HepG2 (cell line): ENCODE measurements around the gene STOM. TPM values are rescaled to one million over a fixed set of nuclear protein-coding genes. Genes with fewer than 3 reads are reported as not detected.

ENCODE experiments used
- ATF1 ChIP-seq: IDR thresholded peaks from 2 replicates; pipeline ENCODE4 v1.6.1; 2016; ENCODE audit warnings: mild to moderate bottlenecking, control low read depth
- CCAR2 ChIP-seq: fragments of 200-400 bp; formaldehyde crosslinking; optimal IDR thresholded peaks from 2 replicates; pipeline ENCODE3; 2018; ENCODE audit warnings: low read depth, mild to moderate bottlenecking, low read length, moderate library complexity
- CEBPG ChIP-seq: IDR thresholded peaks from 2 replicates; pipeline ENCODE4 v1.6.1; 2016
- FOXO1 ChIP-seq: sonication (generic); formaldehyde crosslinking; IDR thresholded peaks from 2 replicates; pipeline ENCODE4 v1.4.0; 2020; ENCODE audit warnings: missing genetic modification reagents
- MXI1 ChIP-seq: IDR thresholded peaks from 3 replicates; pipeline ENCODE4 v1.6.1; 2012; ENCODE audit warnings: low read depth, low read length, inconsistent platforms, borderline replicate concordance
- NFE2 ChIP-seq: sonication (generic); formaldehyde crosslinking; IDR thresholded peaks from 2 replicates; pipeline ENCODE4 v1.4.0; 2020; ENCODE audit warnings: missing genetic modification reagents
- NR3C1 ChIP-seq: sonication (generic); formaldehyde crosslinking; IDR thresholded peaks from 2 replicates; pipeline ENCODE4 v1.4.0; 2020; ENCODE audit warnings: missing genetic modification reagents
- PRDM4 ChIP-seq: sonication (generic); formaldehyde crosslinking; IDR thresholded peaks from 2 replicates; pipeline ENCODE4 v1.9.0; 2021; ENCODE audit warnings: missing genetic modification reagents, borderline replicate concordance
- REPIN1 ChIP-seq: sonication (generic); formaldehyde crosslinking; IDR thresholded peaks from 2 replicates; pipeline ENCODE4 v1.8.0; 2022; ENCODE audit warnings: missing genetic modification reagents, low read depth, mild to moderate bottlenecking, borderline replicate concordance
- ZBTB2 ChIP-seq: sonication (generic); formaldehyde crosslinking; IDR thresholded peaks from 2 replicates; pipeline ENCODE4 v1.8.0; 2022; ENCODE audit warnings: low read depth, missing genetic modification reagents
- ZMYM3 ChIP-seq: sonication (generic); formaldehyde crosslinking; IDR thresholded peaks from 2 replicates; pipeline ENCODE4 v1.5.1; 2020; ENCODE audit warnings: mild to moderate bottlenecking, missing genetic modification reagents
- ZNF318 ChIP-seq: sonication (generic); formaldehyde crosslinking; IDR thresholded peaks from 2 replicates; pipeline ENCODE4 v1.4.0; 2020; ENCODE audit warnings: mild to moderate bottlenecking, missing genetic modification reagents
- ZNF792 ChIP-seq: IDR thresholded peaks from 2 replicates; pipeline ENCODE4 v1.6.1; 2016
- ZNF891 ChIP-seq: sonication (generic); formaldehyde crosslinking; IDR thresholded peaks from 2 replicates; pipeline ENCODE4 v1.5.0; 2020; ENCODE audit warnings: mild to moderate bottlenecking, missing genetic modification reagents
- ZSCAN12 ChIP-seq: sonication (generic); formaldehyde crosslinking; IDR thresholded peaks from 2 replicates; pipeline ENCODE4 v1.9.0; 2021; ENCODE audit warnings: mild to moderate bottlenecking, missing genetic modification reagents
- polyA plus RNA-seq, 8 experiments: library from polyadenylated mRNA; depleted of rRNA in 3 of 8; stranded (reverse) in 7 of 8; unstranded in 1 of 8; fragments of >200 nt; fragmentation: Illumina TruSeq in 4 of 8; extraction: Trizol in 4 of 8; gene quantifications; 2 replicates each; pipeline versions ENCODE4 v1.2.1 to v1.2.3, GENCODE V29; 2011 to 2016; ENCODE audit warnings: low read depth in 4 of 8, missing spikeins in 1 of 8, mixed read lengths in 1 of 8; ENCODE audit not compliant: insufficient read depth in 1 of 8
- total RNA-seq, 5 experiments: library from RNA; depleted of rRNA; stranded (reverse); fragments of >200 nt; fragmentation: Illumina TruSeq; extraction: Trizol; gene quantifications; 2 replicates each; pipeline ENCODE4 v1.2.3, GENCODE V29; 2016; ENCODE audit warnings: low read depth in 1 of 5
- TF ChIP-seq, protein P1 (sequence below): sonication (generic); formaldehyde crosslinking; IDR thresholded peaks from 2 replicates; pipeline ENCODE4 v1.8.0; 2022; ENCODE audit warnings: missing genetic modification reagents, mild to moderate bottlenecking, inconsistent platforms, borderline replicate concordance
- TF ChIP-seq, protein P2 (sequence below): IDR thresholded peaks from 2 replicates; pipeline ENCODE4 v1.6.1; 2016

Gene STOM
- total and polyA plus RNA-seq, 2 of the 13 experiments (the other 11 are each of a cell fraction or from before 2014, with no cell fraction given) = 43.6 to 165 TPM

GRCh38 chr9:121298016-121298538 lies 72.0 kb downstream of the STOM start (continued):
- TF ChIP-seq NR3C1 (no peak), CEBPG (CRISPR knock-in tag) (no peak), NFE2 (no peak), ZSCAN12 (no peak), REPIN1 (CRISPR knock-in tag) (peak; percentile 26; the same call in 1 of the 2 replicates), ZBTB2 (CRISPR knock-in tag) (no peak), ZMYM3 (CRISPR knock-in tag) (peak; percentile 18; the same call in 1 of the 2 replicates), ZNF891 (CRISPR knock-in tag) (no peak), ZNF318 (CRISPR knock-in tag) (no peak), ATF1 (CRISPR knock-in tag) (no peak), PRDM4 (no peak), FOXO1 (CRISPR knock-in tag) (peak; percentile 25; the same call in 1 of the 2 replicates), ZNF792 (no peak), CCAR2 (no peak), MXI1 (no peak)
- TF ChIP-seq, protein P1, sequence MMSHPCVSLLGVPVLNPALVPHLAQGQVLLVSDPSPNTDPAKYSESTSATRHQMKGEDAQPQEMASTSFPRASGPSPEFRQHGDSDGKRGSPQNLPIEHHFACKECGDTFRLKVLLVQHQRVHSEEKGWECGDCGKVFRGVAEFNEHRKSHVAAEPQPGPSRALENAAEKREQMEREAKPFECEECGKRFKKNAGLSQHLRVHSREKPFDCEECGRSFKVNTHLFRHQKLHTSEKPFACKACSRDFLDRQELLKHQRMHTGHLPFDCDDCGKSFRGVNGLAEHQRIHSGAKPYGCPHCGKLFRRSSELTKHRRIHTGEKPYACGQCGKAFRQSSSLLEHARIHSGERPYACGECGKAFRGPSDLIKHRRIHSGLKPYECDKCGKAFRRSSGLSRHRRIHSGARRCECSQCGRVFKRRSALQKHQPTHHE = no peak
- TF ChIP-seq, protein P2, sequence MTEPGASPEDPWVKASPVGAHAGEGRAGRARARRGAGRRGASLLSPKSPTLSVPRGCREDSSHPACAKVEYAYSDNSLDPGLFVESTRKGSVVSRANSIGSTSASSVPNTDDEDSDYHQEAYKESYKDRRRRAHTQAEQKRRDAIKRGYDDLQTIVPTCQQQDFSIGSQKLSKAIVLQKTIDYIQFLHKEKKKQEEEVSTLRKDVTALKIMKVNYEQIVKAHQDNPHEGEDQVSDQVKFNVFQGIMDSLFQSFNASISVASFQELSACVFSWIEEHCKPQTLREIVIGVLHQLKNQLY (CRISPR knock-in tag) = no peak
